ENCODE measurements around the gene HES7. TPM values are rescaled to one million over a fixed set of nuclear protein-coding genes. Genes with fewer than 3 reads are reported as not detected.

Gene HES7
- total and polyA plus RNA-seq, 9 of the 15 experiments (the other 6 are each of a cell fraction or from before 2014, with no cell fraction given), result 0.03 to 1.7 (median 0.14) TPM; not detected in 1

DNA sequence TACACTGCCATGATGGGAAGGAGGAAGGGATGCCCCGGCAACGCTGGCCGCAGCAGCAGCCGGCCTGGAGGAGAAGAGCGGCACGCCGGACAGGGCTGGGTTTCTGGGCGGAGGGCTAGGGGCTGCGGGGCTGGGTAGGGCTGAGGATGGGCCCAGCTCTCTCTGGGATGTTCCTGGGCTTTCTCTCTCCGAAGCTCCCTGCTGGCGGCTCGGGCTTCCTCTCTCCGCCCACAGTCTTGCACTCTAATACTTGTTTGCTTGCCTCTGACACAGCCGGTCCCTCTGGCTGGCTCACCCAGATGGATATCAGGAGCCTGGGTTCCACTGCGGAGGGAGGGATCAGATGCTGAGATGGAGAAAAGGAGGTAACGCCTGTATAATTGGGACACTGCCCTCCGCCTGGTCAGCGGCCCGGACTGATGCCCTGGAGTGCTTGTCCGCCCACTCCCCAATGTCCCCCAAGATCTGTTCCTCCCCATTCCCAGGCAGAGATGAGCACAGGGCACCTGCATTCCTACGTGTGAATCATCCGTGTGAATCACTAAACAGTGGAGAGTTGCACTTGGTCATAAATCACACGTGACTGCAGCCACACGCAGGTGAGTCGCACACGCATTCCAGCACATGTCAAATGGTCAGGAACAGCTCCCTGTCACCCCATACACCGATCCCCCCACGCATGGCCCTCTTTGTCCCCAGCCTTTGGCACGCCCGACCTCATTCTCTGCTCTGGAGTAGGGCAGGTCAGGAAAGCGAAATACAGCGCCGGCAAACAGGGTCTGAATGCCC, 5.7 kb downstream of the HES7 start, which contains the start of gene ALOXE3:
Gene ALOXE3 (minus strand): TSS at position 535 of the 789 bp plus-strand sequence. CDS start 524 bp downstream, at position 11.
- peaks cover 8% of the 10 kb centered on the region; the same call in 1 of the 2 replicates for H4K20me1 ChIP-seq (replicated peaks; ENCODE audit: control insufficient read depth, insufficient read depth, low read length)
- ChIA-PET POLR2A (interaction anchor here (1.6 kb wide), 1 partner anchor 55 kb away, joined by 6 read pairs; no protein-coding TSS in a partner anchor), CTCF (ENCODE audit: low intra/inter-chr PET ratio) (interaction anchor here (0.6 to 2.4 kb wide), 2 partner anchors 38 to 180 kb away, joined by 3 to 9 read pairs; no protein-coding TSS in a partner anchor)
- H3K79me2 ChIP-seq (ENCODE audit: control insufficient read depth, insufficient read depth, low read length), result no peaks in the 10 kb centered on the region
- no peaks in the 10 kb centered on the region for H3K9me1 ChIP-seq (ENCODE audit: control insufficient read depth, insufficient read depth, low read length)
- peaks cover 14 to 41% of the 10 kb centered on the region in 2 experiments for H3K27me3 ChIP-seq (ENCODE audit: control insufficient read depth in 2 of 2, insufficient read depth in 2 of 2, low read length in 2 of 2)
- ATAC-seq, result no peak; the same call in 2 of the 3 replicates
- peak within 1 kb of the TSS; percentile 63; the same call in 2 of the 3 replicates for H3K27ac ChIP-seq (ENCODE audit: extremely low read depth, low read depth, low read length)
- peaks cover 17 to 35% of the 10 kb centered on the region in 2 experiments for H3K4me1 ChIP-seq (replicated peaks in 1 of 2; ENCODE audit: control insufficient read depth in 2 of 2, insufficient read depth in 2 of 2, low read length in 2 of 2)
- no peak for FAIRE-seq
- peak in 3 of 4 experiments; percentile 21 to 41 (median 31) for DNase-seq (ENCODE audit: extremely low read depth in 1 of 4, low spot score in 3 of 4)
- in situ Hi-C loops (cut with MboI) (no loop called here), intact Hi-C loops (cut with micrococcal nuclease) (loop anchor here (2.0 kb wide), 2 partner anchors 37 to 57 kb away; no protein-coding TSS in a partner anchor)
- H2AFZ ChIP-seq (ENCODE audit: low read depth, low read length), result peak within 1 kb of the TSS; percentile 84
- H3K36me3 ChIP-seq (ENCODE audit: control insufficient read depth, insufficient read depth, low read length), result no peaks in the 10 kb centered on the region
- peak within 1 kb of the TSS; percentile 65 for H3K4me3 ChIP-seq
- H3K4me2 ChIP-seq (ENCODE audit: insufficient read depth, low read length), result peak within 1 kb of the TSS; percentile 98
- WGBS (ENCODE audit: insufficient coverage, low coverage, missing lambda C conversion rate), result 5% methylated on average over 26 of the region's 33 CpGs
- no peaks in the 10 kb centered on the region for H3K9me3 ChIP-seq (replicated peaks; ENCODE audit: control insufficient read depth, insufficient read depth, low read depth, low read length)
- no TSS peak for BruUV-seq (replicated peaks)
- H3K9ac ChIP-seq (ENCODE audit: insufficient read depth in 1 of 2, low read depth in 2 of 2, low read length in 2 of 2), result peak within 1 kb of the TSS; percentile 55 to 83
- TF ChIP-seq RFX5 (IDR thresholded peaks at IDR 0.05; ENCODE audit: low read depth, low read length), result no peak
- TF ChIP-seq, protein P1, sequence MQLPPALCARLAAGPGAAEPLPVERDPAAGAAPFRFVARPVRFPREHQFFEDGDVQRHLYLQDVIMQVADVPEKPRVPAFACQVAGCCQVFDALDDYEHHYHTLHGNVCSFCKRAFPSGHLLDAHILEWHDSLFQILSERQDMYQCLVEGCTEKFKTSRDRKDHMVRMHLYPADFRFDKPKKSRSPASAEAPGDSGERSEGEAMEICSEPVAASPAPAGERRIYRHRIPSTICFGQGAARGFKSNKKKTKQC (CRISPR knock-in tag; IDR thresholded peaks at IDR 0.05), result no peak
- TF ChIP-seq PYGO2 (tag; IDR thresholded peaks at IDR 0.05), result no peak
- no peak for TF ChIP-seq KLF16 (IDR thresholded peaks at IDR 0.05)
- TF ChIP-seq ATF7 (IDR thresholded peaks at IDR 0.05), result no peak
- TF ChIP-seq, protein P2, sequence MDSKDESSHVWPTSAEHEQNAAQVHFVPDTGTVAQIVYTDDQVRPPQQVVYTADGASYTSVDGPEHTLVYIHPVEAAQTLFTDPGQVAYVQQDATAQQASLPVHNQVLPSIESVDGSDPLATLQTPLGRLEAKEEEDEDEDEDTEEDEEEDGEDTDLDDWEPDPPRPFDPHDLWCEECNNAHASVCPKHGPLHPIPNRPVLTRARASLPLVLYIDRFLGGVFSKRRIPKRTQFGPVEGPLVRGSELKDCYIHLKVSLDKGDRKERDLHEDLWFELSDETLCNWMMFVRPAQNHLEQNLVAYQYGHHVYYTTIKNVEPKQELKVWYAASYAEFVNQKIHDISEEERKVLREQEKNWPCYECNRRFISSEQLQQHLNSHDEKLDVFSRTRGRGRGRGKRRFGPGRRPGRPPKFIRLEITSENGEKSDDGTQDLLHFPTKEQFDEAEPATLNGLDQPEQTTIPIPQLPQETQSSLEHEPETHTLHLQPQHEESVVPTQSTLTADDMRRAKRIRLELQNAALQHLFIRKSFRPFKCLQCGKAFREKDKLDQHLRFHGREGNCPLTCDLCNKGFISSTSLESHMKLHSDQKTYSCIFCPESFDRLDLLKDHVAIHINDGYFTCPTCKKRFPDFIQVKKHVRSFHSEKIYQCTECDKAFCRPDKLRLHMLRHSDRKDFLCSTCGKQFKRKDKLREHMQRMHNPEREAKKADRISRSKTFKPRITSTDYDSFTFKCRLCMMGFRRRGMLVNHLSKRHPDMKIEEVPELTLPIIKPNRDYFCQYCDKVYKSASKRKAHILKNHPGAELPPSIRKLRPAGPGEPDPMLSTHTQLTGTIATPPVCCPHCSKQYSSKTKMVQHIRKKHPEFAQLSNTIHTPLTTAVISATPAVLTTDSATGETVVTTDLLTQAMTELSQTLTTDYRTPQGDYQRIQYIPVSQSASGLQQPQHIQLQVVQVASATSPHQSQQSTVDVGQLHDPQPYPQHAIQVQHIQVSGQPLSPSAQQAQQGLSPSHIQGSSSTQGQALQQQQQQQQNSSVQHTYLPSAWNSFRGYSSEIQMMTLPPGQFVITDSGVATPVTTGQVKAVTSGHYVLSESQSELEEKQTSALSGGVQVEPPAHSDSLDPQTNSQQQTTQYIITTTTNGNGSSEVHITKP (IDR thresholded peaks at IDR 0.05; ENCODE audit: partially characterized antibody), result no peak
- no peak for TF ChIP-seq NR2C2 (CRISPR knock-in tag; IDR thresholded peaks at IDR 0.05)
- TF ChIP-seq NR2C2 (tag; IDR thresholded peaks at IDR 0.05), result no peak
- TF ChIP-seq CTBP1 (IDR thresholded peaks at IDR 0.05; ENCODE audit: borderline replicate concordance), result peak; percentile 49; the same call in 1 of the 2 replicates
- no peak for TF ChIP-seq RUNX1 (IDR thresholded peaks at IDR 0.05; ENCODE audit: low read depth)
- no peak for TF ChIP-seq SRSF3 (IDR thresholded peaks at IDR 0.05; ENCODE audit: insufficient read depth, low read length)
- TF ChIP-seq NFATC3 (IDR thresholded peaks at IDR 0.05), result no peak
- no peak for TF ChIP-seq EWSR1 (IDR thresholded peaks at IDR 0.05; ENCODE audit: borderline replicate concordance, low read depth, partially characterized antibody)

Data from K562 (cell line).